Right lobe of liver (tissue), 4 donors: ENCODE data around the gene JAKMIP1.

Source experiments
- POLR2A ChIP-seq: fragments of 450-650 bp; IDR thresholded peaks from one replicate; pipeline ENCODE4 v1.6.1; 2017; ENCODE audit warnings: antibody characterized with exemption, mild to moderate bottlenecking
- TF ChIP-seq, protein P1 (sequence below), 4 donors: fragments of 200-600 bp in 3 of 4; fragments of 450-650 bp in 1 of 4; IDR thresholded peaks; one replicate each; pipeline versions ENCODE4 v1.5.1 to v1.8.0; 2016 to 2022; ENCODE audit warnings: antibody characterized with exemption in 4 of 4, mild to moderate bottlenecking in 2 of 4
- donor health status: DM: no; HTN: no; CAD: no.
- donor health status: DM: no; HTN: no; CAD: no.
- donor health status: DM: no; HTN: yes; CAD: no.

GRCh38 chr4:5993876-5994811 lies 206.2 kb downstream of the JAKMIP1 start:
- TF ChIP-seq, protein P1, sequence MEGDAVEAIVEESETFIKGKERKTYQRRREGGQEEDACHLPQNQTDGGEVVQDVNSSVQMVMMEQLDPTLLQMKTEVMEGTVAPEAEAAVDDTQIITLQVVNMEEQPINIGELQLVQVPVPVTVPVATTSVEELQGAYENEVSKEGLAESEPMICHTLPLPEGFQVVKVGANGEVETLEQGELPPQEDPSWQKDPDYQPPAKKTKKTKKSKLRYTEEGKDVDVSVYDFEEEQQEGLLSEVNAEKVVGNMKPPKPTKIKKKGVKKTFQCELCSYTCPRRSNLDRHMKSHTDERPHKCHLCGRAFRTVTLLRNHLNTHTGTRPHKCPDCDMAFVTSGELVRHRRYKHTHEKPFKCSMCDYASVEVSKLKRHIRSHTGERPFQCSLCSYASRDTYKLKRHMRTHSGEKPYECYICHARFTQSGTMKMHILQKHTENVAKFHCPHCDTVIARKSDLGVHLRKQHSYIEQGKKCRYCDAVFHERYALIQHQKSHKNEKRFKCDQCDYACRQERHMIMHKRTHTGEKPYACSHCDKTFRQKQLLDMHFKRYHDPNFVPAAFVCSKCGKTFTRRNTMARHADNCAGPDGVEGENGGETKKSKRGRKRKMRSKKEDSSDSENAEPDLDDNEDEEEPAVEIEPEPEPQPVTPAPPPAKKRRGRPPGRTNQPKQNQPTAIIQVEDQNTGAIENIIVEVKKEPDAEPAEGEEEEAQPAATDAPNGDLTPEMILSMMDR (IDR thresholded peaks at IDR 0.05): no peak
- no peak for TF ChIP-seq POLR2A
